Astrocyte of the cerebellum (primary cell): ENCODE results near the gene GIMAP8.

Experiments
- DNase-seq: peaks from one replicate; pipeline ENCODE4 v3.0.0-alpha.2; 2011; ENCODE audit warnings: low read depth
- H3K4me3 ChIP-seq: 2 replicates; pipeline ENCODE4 v1.5.1; 2011; ENCODE audit warnings: mild to moderate bottlenecking, low read depth, low read length, moderate library complexity
- CTCF ChIP-seq: IDR thresholded peaks from 2 replicates; pipeline ENCODE4 v1.5.1; 2012; ENCODE audit warnings: low read length, low read depth, moderate library complexity, mild to moderate bottlenecking; ENCODE audit errors: missing control alignments
- in situ Hi-C: cut with HindIII; loops from 2 replicates; pipeline ENCODE4 v1.10.0; 2017; ENCODE audit warnings: low sequenced_read_pairs

GIMAP8 gene

DNA sequence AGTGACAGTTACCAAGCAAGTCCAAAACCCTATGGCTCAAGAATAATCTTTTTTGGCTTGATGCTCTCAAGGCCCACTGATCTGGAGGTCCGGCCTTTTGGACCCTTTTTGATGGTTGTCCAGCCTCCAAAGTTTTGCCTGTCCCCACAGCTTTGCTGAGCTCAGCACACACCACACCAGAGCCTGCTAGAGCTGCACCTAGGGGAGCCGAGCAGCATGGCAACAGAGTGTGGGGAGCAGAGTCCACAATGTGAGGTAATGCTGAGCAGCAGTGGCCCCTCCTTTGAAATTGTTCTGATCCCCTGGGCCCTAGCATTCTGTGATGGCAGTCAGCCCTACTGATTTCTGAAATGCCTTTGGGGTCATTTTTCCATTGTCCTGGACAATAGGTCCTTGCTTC is 73.6 kb downstream of the GIMAP8 start:
- in situ Hi-C loops = no loop called here
- H3K4me3 ChIP-seq = no peak overlapping the region
- DNase-seq = no peak
- no peak for TF ChIP-seq CTCF
